Endodermal cell (in vitro differentiated cells): Measurements from ENCODE around the gene MPPED2. TPM values are rescaled to one million over a fixed set of nuclear protein-coding genes. Genes with fewer than 3 reads are reported as not detected.

Source experiments
- DNase-seq: peaks from one replicate; pipeline ENCODE4 v3.0.0-alpha.2; 2017
- H3K27ac ChIP-seq: 2 replicates; pipeline ENCODE4 v1.5.1; 2013; ENCODE audit warnings: mild to moderate bottlenecking, low read depth, low read length, moderate library complexity
- H3K27me3 ChIP-seq: 2 replicates; pipeline ENCODE4 v1.6.1; 2013; ENCODE audit warnings: mild to moderate bottlenecking, low read length, moderate library complexity; ENCODE audit not compliant: insufficient read depth, control insufficient read depth, poor library complexity, severe bottlenecking
- H3K36me3 ChIP-seq: 2 replicates; pipeline ENCODE4 v1.7.0; 2013; ENCODE audit warnings: mild to moderate bottlenecking, low read length, moderate library complexity; ENCODE audit not compliant: control insufficient read depth, insufficient read depth
- H3K4me1 ChIP-seq: one replicate; pipeline ENCODE4 v1.7.0; 2013; ENCODE audit warnings: low read length; ENCODE audit not compliant: control insufficient read depth, insufficient read depth
- H3K4me3 ChIP-seq: 2 replicates; pipeline ENCODE4 v1.5.1; 2013; ENCODE audit warnings: mild to moderate bottlenecking, low read length, moderate library complexity
- H3K9ac ChIP-seq: 2 replicates; pipeline ENCODE4 v1.6.1; 2013; ENCODE audit warnings: mild to moderate bottlenecking, low read length, moderate library complexity; ENCODE audit not compliant: poor library complexity, severe bottlenecking; ENCODE audit errors: extremely low read depth
- H3K9me3 ChIP-seq: 2 replicates; pipeline ENCODE4 v1.6.1; 2013; ENCODE audit warnings: mild to moderate bottlenecking, low read length, moderate library complexity; ENCODE audit not compliant: control insufficient read depth
- H3K27ac Mint-ChIP-seq: 2 replicates; pipeline ENCODE4 v1.8.0; 2020; ENCODE audit warnings: mixed read lengths
- H3K27me3 Mint-ChIP-seq: 2 replicates; pipeline ENCODE4 v1.8.0; 2021; ENCODE audit warnings: mild to moderate bottlenecking, mixed read lengths; ENCODE audit not compliant: insufficient read depth
- H3K36me3 Mint-ChIP-seq: 2 replicates; pipeline ENCODE4 v1.8.0; 2020; ENCODE audit warnings: low read depth, mixed read lengths
- H3K4me1 Mint-ChIP-seq: 2 replicates; pipeline ENCODE4 v1.8.0; 2020; ENCODE audit warnings: mixed read lengths
- H3K4me3 Mint-ChIP-seq: 2 replicates; pipeline ENCODE4 v1.8.0; 2020; ENCODE audit warnings: mild to moderate bottlenecking, moderate library complexity, mixed read lengths
- H3K9me3 Mint-ChIP-seq: 2 replicates; pipeline ENCODE4 v1.8.0; 2020; ENCODE audit warnings: mild to moderate bottlenecking, mixed read lengths
- WGBS, 2 experiments: methylation state at CpG; one replicate each; pipeline versions ENCODE4 v1.1.5 to v1.1.7; 2013; ENCODE audit warnings: missing lambda C conversion rate in 2 of 2, mixed read lengths in 1 of 2; ENCODE audit not compliant: insufficient coverage in 1 of 2, insufficient read length in 1 of 2; 5-methylcytosine and 5-hydroxymethylcytosine counted together
- total RNA-seq, 2 donors: library from RNA; stranded (reverse); fragmentation: NEBNext Ultra II Directional in 1 of 2; extraction: Animal tissue kit (Norgen Biotek cat#: 25700) in 1 of 2; gene quantifications; 2 replicates in 1 of 2; 3 replicates in 1 of 2; pipeline ENCODE4 v1.2.1, GENCODE V29; 2021
- TF ChIP-seq, protein P1 (sequence below): fragments of 200-600 bp; sonication (generic); conservative IDR thresholded peaks from 2 replicates; pipeline ENCODE4 v1.5.0; 2021; ENCODE audit warnings: antibody characterized with exemption, mild to moderate bottlenecking

MPPED2 gene
- total RNA-seq, 2 donors from 2014 or later = 1.5 to 16.4 TPM

DNA sequence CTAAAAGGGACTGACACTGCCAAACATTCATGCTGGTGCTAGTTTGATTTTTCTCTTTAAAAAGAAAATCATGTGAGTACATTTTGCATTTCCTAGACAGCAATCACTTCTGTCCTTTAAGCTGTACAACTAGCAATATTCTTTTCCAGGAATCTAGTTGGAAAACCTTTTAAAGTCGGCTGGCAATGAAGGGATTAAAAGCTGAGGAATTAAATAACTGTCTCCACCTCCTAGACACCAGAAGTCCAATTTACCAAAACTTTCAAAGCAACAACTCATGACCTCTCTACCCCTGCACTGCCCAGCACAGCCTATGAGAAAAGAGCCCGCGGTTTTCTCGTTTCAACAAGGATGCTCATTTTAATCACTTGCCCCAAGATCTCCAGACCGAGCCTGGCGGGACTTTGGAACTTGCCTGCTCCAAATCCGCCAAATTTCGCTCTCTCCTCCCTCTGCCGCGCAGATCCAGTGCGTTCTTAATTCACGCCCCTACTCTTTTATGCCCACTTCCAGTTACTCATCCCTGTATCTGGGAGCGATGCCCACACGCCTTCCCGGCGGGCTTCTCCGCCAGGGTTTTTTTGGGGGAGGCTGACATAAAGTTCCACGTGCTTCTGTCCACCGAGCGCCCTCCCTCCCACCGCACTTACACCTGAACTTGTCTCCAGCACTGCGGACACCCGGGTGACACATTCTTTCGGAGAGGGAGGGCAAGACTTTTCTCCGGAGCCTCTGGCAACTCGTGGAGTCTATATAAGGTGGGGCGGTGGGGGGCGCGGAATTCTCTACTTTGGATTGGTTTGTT, 2.5 kb downstream of the MPPED2 start:
- 11 to 16% methylated on average over 16 to 27 of the region's 29 CpGs for WGBS, 2 experiments
- TF ChIP-seq, protein P1, sequence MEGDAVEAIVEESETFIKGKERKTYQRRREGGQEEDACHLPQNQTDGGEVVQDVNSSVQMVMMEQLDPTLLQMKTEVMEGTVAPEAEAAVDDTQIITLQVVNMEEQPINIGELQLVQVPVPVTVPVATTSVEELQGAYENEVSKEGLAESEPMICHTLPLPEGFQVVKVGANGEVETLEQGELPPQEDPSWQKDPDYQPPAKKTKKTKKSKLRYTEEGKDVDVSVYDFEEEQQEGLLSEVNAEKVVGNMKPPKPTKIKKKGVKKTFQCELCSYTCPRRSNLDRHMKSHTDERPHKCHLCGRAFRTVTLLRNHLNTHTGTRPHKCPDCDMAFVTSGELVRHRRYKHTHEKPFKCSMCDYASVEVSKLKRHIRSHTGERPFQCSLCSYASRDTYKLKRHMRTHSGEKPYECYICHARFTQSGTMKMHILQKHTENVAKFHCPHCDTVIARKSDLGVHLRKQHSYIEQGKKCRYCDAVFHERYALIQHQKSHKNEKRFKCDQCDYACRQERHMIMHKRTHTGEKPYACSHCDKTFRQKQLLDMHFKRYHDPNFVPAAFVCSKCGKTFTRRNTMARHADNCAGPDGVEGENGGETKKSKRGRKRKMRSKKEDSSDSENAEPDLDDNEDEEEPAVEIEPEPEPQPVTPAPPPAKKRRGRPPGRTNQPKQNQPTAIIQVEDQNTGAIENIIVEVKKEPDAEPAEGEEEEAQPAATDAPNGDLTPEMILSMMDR = no peak
- peak; percentile 77 for DNase-seq
- H3K4me3 ChIP-seq = peak overlapping the region; percentile 82
- peaks cover 12% of the 10 kb centered on the region for H3K36me3 ChIP-seq
- H3K27me3 ChIP-seq = peaks cover 39% of the 10 kb centered on the region
- H3K9ac ChIP-seq = no peak overlapping the region
- H3K27ac Mint-ChIP-seq = no peak overlapping the region
- no peaks in the 10 kb centered on the region for H3K9me3 Mint-ChIP-seq
- H3K4me1 ChIP-seq = no peaks in the 10 kb centered on the region
- peaks cover 34% of the 10 kb centered on the region for H3K27me3 Mint-ChIP-seq
- H3K4me1 Mint-ChIP-seq = peaks cover 16% of the 10 kb centered on the region
- peaks cover 7% of the 10 kb centered on the region for H3K36me3 Mint-ChIP-seq
- H3K4me3 Mint-ChIP-seq = peak overlapping the region; percentile 73
- H3K9me3 ChIP-seq = no peaks in the 10 kb centered on the region
- no peak overlapping the region for H3K27ac ChIP-seq

DNA sequence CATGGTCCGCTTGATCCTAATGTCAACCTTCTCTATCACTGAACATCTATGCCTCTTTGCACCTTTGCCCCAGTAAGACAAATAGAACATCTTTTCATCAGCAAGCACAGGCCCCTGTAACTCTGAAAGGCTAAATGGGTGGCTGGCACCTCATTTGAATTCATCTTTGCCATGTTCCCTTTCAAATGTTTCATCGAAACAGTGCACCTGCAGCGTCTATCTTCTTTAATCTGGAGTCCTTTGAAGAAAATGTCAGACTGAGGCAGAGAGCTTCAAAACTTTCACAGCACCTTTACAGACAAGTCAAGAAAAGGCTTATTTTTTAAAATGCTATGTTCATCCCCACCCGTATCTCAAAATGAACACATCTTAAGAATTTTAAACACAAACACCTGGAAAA, 3.4 kb downstream of the MPPED2 start:
- Histone ChIP-seq H3K9me3 (peaks cover 7% of the 10 kb centered on the region), H3K4me3 (no peak overlapping the region), H3K4me1 (no peaks in the 10 kb centered on the region), H3K36me3 (peaks cover 18% of the 10 kb centered on the region), H3K27me3 (peaks cover 39% of the 10 kb centered on the region), H3K27ac (no peak overlapping the region), H3K9ac (no peak overlapping the region)
- no peak overlapping the region for H3K27ac Mint-ChIP-seq
- H3K4me1 Mint-ChIP-seq = peaks cover 16% of the 10 kb centered on the region
- no peak for DNase-seq
- peaks cover 13% of the 10 kb centered on the region for H3K36me3 Mint-ChIP-seq
- WGBS, 2 experiments = 85 to 90% methylated on average over 3 to 4 of the region's 4 CpGs
- H3K27me3 Mint-ChIP-seq = peaks cover 29% of the 10 kb centered on the region
- no peak overlapping the region for H3K4me3 Mint-ChIP-seq
- no peaks in the 10 kb centered on the region for H3K9me3 Mint-ChIP-seq
- TF ChIP-seq, protein P1 = no peak

DNA sequence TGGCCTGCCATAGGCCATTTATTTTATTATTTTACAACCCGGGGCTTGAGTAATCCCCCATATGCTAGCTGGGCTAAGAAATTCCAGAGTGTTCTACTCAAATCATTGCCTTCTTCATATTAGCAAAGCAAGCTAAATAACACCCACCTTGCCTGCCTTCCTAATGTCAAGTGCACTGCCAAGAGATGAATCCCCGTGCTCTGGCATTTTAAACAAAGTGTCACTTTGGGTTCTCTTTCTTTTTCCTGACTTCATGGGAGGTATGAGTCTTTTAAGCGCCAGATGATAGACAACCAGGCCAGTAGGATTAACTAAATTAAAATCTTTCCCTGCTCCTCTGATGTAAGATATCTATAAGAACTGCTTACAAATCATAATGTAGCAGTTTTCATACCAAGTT, 4.5 kb downstream of the MPPED2 start:
- TF ChIP-seq, protein P1 = no peak
- peaks cover 24% of the 10 kb centered on the region for H3K27me3 Mint-ChIP-seq
- H3K4me3 Mint-ChIP-seq = no peak overlapping the region
- H3K9me3 ChIP-seq = peaks cover 8% of the 10 kb centered on the region
- 95 to 100% methylated on average over 1 to 3 of the region's 3 CpGs for WGBS, 2 experiments
- H3K9me3 Mint-ChIP-seq = no peaks in the 10 kb centered on the region
- peaks cover 13% of the 10 kb centered on the region for H3K36me3 Mint-ChIP-seq
- DNase-seq = no peak
- H3K27ac Mint-ChIP-seq = no peak overlapping the region
- H3K4me3 ChIP-seq = no peak overlapping the region
- H3K27ac ChIP-seq = no peak overlapping the region
- peaks cover 15% of the 10 kb centered on the region for H3K4me1 Mint-ChIP-seq
- H3K27me3 ChIP-seq = peaks cover 39% of the 10 kb centered on the region
- H3K36me3 ChIP-seq = peaks cover 18% of the 10 kb centered on the region
- no peak overlapping the region for H3K9ac ChIP-seq
- H3K4me1 ChIP-seq = no peaks in the 10 kb centered on the region
